Stimulated activated CD8-positive, alpha-beta memory T cell treated with anti-CD3 and anti-CD28 coated beads, Interleukin-15, amount 100 ng/mL, for 48 hours (primary cell): ENCODE results near the gene CLN3.
"Not testable (repeated sequence)": the region's sequence is repeated elsewhere in the genome, so short reads cannot be mapped to it uniquely, and the experiment has no call there.

Experiments used
- DNase-seq, 2 donors: peaks; one replicate each; pipeline ENCODE4 v3.0.0-alpha.2; 2020; ENCODE audit warnings: low read depth in 2 of 2

CLN3 gene

DNA sequence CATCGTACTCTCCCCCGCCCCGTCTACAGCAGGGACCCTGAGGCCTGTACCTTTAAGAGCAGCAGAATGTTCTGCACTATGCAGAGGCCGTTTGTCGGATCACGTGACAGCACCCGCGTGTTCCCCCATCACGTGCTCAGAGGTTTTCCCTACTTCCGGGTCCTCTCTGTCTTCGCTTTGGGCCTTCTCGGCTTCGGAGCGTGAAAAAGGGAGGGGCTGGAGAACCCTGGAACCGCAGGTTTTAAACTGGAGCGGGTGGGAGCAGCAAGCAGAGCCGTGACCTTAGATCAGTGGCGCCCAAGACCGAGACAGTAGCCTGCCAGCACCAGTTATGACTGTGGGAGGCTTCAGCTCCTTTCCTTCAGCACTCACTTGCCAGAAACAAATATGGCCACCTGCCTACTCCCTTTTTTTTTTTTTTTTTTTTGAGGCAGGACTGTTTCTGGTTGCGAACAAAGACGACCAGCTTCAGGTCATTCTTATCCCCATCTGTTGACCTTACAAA, at the start of gene CLN3:
Gene CLN3, minus strand, starts transcription at position 105 of the 505 bp plus-strand sequence. CDS start 315 bp downstream, outside the sequence.
- DNase-seq: peak; percentile 78 to 81

DNA sequence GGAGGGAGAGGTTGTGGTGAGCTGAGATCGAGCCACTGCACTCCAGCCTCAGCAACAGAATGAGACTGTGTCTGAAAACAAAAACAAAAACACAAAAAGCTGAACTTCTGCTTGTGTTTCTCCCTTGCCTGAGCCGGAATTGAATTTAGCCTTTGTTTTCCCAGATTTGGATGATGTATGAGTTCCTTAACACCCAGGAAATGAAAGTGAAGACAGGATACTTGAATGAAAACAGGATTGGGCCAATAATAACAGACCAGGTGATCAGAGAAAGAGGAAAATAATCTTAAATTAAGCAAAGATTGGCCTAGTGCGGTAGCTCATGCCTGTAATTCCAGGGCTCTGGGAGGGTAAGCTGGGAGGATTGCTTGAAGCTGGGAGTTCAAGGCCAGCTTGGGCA, 48.5 kb upstream of the CLN3 start:
- DNase-seq: no peak

DNA sequence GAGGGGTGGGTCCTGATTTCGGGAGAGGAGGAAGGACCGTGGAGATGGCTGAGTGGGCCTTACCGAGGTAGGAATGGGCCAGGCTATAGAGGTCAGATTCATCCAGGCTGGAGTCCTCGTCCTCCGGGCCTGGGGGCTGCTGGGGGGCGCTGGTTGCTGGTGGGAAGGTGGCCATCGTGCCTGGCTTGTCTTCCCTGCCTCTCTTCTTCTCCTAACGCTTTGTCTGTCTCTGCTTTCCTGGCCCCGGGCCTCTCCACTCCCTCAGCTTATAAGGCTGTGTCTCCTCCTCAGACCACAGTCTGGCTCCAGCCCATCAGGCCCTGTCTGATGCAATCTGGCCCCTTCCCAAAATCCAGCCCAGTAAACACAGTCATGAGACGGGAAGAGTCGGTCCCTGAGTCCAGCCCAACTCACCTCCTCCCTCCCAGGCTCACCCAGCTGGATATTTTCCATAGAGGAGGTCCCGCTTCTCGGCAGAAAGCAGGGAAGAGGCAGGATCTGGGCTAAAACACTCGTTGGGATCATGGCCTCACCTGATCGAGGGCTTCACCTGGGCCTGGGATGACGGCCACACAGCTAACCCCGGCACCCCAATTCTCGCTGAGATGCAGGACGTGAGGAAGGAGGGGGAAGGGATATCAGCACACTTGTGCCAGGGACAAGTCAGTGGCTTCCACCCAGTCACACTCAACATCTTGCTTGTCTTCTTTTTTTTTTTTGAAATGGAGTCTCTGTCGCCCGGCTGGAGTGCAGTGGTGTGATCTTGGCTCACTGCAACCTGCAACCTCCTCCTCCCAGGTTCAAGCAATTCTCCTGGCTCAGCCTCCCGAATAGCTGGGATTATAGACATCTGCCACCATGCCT, 47.1 kb upstream of the CLN3 start, which contains the start of gene NUPR1:
Gene NUPR1, minus strand, starts transcription at position 242 of the 864 bp plus-strand sequence. Its CDS starts 67 bp downstream, at position 175.
- DNase-seq: no peak

DNA sequence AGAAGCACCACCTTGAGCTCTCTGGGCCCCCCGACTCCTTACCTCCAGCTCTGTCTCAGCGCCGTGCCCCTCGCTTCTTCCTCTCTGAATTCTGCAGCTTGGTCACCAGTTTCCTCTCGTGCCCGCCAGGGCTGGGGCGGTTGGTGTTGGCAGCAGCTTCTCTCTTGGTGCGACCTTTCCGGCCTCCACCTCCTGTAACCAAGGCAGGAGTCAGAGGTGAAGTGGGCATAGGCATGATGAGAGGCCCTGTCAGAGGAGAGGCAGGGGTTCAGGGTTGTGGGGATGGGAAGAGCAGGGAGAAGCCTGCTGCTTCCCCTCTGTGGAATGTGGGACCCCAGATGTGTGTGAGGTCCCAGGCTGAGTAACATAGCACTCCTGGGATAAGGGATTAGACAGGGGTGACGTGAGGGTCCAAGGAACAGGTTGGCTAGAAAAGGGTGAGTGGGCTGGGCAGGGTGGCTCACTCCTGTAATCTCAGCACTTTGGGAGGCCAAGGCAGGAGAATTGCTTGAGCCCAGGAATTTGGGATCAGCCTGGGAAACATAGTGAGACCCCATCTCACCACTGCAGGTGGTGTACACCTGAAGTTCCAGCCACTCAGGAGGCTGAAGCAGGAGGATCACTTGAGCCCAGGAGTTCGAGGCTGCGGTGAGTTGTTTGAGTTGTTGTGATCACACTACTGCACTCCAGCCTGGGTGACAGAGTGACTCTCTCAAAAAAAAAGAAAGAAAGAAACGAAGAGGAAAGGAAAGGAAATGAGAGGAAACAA, 46.3 kb upstream of the CLN3 start:
- DNase-seq: no peak

DNA sequence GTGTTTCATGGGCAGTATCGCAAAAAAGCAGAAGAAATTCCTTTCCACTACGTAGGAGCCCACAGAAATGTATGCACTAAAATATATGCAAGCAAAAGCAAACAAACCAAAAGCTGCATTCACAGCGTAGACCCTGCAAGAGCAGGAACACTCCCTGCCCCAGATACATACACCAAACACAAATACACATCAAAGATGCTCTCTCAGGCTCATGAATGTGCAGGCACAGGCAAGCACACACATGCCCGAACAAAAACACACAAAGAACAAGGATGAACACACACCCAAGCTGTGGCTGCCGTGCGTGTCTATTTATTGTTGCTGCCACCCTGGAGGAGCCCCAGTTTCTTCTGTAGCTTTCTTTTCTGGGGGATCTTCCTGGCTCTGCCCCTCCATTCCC, 45.2 kb upstream of the CLN3 start:
- DNase-seq: no peak

DNA sequence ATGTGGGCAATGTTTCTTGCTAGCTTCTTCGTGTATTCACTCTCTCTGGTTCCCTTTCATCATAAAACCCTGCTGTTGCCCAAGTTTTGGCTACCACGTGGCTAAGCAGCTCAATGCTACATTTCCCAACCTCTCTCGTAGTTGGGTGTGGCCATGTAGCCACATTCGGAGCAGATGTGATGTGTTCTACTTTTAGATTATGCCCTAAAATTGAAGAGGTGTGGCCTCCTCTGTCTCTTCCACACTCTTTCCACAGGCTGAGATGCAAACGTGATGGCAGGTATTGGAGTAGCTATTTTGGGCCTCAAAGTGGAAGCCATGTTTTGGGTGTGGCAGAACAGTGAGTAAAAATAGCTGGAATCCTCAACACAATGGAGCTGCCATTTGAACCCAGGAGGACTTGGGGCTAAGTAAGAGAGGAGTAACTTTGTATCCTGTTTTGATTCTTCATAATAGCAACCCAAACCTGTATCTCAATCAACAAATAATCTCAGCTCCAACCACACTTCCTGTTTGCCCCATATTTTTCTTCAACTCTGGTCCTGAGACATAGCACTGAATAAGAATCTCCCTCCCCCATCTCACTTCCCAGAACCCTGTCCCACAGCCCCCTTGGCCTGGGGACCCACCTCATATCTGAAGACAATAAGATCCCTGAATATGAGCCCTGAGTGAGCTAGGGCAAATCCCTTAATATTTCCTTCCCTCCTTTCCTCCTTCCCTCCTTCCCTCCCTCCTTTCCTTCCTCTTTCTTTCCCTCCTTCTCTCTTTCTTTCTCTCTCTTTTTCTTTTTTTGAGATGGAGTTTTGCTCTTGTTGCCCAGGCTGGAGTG, 42.9 kb upstream of the CLN3 start:
- DNase-seq: no peak

DNA sequence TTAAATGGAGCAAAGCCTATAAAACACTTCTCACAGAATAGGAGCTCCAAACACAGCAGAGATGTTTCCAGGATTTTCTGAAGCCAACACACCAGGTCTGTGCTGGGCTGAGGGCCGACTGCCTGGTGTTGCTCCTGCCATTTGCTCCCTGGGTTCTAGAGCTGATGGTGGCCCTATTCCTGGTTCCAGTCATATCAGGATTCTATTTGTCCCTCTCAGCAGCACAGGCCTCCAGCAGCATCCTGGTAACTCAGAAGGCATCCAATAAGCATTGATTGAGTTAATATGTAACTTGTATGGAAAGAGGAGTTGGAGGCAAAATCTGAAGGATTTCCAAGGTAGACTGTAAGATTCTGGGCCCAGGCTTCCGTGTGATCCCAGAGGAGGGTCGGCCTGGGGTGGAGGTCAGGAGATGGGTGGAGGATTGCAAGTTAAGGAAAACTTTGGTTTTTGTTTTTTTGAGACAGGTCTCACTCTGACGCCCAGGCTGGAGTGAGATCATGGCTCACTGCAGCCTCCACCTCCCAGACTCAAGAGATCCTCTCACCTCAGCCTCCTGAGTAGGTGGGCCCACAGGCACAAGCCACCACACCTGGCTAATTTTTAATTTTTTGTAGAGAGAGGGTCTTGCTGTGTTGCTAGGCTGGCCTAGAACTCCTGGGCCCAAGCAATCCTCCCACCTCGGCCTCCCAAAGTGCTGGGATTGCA, 41.2 kb upstream of the CLN3 start:
- DNase-seq: no peak

DNA sequence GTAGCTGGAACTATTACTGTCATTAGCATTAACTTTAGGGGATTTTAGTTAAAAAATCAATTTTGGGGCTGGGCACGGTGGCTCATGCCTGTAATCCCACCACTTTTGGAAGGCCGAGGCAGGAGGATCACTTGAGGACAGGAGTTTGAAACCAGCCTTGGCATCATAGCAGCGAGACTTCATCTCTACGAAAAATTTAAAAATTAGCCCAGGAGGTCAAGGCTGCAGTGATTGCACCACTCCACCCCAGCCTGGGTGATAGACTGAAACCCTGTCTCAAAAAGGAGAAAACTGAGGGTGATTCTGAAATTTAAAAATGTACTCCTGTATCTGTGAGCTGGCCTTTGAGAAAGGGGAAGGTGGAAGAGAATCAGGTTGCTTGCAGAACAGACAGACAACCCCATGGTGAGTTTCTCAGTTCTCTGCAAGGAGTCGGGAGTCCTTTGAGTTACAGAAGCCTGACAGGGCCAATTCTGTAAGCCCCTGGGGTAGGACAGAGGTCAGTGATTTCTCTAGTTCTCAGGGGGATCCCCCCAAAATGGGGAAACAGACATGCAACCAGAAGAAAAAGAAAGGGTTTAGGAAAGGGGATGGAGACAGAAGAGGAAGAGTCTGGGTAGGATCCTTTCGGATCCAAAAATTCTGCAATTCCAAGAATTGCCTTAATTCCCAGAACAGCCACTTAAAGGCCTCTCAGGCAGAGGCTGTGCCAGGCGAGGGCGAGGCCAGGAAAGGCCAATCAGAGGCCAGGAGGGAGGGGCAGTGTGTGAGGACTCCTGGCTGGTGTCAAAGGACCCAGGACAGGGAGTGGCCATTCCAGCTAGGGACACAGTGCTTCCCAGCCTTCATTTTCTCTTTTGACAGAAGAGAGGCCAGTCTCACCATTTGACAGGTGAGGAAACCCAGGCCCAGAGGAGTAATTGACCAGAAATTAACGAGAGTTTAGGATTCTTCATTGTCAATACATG, 40.2 kb upstream of the CLN3 start:
- DNase-seq: no peak

DNA sequence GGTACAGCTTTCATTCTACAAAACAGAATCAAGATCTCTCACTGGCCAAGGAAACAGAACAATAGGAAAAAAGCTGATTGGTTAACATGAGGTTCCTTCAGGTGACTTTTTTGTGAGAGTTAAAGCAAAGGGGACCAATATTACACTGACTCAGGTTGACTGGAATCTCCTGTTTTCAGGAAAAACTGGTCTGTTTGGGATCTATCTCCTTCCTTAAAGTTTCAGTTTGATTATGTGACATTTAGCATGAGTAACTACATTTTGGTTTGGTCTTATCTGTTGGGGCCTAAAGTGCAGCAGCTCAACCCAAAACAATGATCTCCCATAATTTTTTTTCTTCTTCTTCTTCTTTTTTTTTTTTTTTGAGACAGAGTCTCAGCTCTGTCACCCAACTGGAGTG, 37.2 kb upstream of the CLN3 start:
- DNase-seq: no peak

DNA sequence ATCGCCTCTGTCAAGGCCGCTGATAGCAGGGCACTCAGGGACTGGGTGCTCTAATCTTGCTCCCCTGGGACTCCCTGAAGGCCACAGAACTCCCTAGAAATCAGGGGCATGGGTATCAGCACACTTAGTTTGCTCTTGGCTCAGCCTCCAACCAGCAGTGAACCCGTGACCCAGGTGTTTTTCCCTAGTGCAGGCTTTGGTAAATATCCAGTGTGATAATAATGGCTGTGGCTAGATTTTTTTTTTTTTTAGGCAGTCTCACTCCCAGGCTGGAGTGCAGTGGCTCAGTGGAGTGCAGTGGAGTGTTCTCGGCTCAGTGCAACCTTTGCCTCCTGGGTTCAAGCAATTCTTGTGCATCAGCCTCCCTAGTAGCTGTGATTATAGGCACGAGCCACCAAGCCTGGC, 36.6 kb upstream of the CLN3 start:
- DNase-seq: no peak

DNA sequence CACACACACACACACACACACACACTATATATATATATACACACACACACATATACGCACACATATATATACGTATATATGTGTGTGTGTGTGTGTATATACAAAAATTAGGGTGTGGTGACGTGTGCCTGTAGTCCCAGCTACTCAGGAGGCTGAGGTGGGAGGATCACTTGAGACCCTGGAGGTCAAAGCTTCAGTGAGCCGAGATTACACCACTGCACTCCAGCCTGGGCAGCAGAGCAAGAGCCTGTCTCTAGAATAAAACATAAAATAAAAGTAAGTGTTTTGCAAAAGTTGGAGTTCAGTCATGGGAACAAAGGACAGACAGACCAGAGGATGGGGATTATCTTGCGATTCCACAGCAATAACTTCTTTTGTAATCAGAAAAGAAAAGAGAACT, 36.1 kb upstream of the CLN3 start:
- no peak for DNase-seq

DNA sequence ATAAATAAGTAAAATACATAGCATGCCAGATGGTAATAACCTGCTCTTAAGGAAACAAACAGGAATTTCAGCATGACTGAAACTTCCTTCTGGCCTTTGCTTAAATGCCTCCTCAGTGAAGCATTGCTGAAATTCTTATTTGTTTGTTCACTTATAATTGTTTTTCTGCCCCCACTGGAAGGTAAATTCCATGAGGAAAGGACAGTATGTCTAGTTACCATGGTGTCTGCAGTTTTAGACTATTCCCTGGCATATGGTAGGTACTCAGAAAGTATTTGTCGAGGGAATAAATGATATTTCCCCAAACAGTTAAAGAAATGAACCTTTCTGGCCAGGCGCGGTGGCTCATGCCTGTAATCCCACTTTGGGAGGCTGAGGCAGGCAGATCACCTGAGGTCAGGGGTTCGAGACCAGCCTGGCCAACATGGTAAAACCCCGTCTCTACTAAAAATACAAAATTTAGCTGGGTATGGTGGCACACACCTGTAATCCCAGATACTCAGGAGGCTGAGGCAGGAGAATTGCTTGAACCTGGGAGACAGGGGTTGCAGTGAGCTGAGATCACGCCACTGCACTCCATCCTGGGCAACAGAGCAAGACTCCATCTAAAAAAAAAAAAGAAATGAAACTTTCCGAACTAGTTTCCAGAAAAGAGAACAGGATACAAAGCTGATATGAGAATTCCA, 35.4 kb upstream of the CLN3 start:
- DNase-seq: not testable (repeated sequence)

DNA sequence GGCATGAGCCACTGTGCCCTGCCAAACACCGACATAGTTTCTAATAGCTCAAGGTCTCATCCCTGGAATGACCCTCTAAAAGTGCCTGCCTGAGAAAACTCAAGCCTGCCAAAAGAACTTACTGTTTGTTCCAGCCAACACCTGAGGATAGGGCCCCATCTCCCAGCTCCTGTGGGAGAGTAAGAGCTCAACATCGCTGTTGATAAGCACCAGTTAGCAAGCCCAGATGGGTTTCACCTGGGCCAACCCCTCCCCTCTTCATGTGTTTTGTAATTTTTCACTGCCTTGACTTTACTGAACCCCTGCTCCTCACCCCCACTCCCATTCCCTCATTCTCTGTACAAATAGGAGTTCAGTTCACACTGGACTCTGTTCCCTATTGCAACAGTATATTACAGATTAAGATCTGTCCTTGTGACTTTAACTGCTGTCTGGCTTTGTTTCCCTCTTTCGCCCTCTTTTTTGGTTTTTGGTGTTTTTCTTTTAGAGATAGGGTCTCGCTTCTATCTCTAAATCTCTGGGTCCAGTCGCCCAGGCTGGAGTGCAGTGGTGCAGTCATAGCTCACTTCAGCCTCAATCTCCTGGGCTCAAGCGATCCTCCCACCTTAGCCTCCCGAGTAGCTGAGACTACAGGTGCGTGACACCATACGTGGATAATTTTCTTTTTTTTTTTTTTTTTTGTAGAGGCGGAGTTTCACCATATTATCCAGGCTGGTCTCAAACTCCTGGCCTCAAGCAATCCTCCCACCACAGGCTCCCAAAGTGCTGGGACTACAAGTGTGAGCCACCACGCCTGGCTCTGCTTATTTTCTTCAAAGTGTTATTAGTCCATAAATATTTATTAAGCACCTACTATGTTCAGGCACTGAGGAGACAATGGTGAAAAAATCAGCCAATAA, 34.6 kb upstream of the CLN3 start:
- DNase-seq: no peak

DNA sequence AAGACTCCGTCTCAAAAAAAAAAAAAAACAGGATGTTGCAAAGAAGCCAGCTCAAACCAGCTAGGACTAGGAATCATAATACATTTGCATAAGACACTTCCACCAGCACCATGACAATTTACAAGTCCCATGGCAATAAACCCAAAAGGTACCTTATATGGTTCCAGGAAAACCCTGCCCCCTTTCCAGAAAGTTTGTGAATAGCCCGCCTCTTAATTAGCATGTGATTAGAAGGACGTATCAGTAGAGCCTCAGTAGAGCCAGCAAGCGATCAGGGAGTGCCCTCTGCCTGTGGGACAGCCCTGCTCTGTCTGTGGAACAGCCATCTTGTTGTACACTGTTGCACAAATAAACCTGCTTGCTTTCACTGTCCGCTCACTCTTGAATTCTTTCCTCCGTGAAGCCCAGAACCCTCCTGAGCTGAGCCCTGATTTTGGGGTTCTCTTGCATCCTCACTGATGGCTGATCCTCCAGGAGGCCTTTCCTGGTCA, 32.9 kb upstream of the CLN3 start:
- DNase-seq: no peak

DNA sequence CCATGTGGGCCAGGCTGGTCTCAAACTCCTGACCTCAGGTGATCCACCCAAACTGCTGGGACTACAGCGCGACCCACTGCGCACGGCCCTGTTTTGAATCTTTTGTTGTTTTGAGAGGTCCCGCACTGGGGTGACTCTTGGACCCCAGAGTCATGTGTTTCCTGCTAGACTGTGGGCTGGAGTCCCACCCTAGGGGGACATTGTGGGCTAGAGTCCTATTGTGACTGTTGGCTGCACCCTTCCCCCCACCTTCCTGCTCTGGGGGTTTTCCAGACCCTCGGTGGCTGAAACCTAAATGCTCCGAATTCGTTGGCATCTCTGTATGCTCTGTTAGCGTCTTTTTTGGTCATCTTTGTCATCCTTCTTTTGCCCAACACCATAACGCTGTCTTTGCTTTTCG, 30.9 kb upstream of the CLN3 start:
- DNase-seq: no peak

DNA sequence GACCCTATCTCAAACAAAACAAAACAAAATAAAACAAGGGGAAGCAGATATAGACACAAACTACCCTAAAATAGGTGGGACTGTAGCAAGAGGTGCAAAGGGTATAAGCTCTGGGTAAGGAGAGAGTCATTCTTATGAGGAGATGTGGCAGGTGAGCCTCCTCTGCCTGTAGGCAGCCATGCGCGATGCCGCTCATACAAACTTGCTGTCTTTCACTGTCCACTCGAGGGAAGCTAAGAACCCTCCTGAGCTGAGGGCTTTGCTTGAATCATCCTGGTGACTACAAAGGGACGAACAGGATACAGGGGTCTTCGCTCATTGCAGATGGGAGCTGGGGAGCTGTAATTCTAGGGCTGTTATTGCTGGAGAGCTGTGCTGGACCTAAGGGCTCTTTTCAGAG, 29.6 kb upstream of the CLN3 start:
- DNase-seq: no peak

DNA sequence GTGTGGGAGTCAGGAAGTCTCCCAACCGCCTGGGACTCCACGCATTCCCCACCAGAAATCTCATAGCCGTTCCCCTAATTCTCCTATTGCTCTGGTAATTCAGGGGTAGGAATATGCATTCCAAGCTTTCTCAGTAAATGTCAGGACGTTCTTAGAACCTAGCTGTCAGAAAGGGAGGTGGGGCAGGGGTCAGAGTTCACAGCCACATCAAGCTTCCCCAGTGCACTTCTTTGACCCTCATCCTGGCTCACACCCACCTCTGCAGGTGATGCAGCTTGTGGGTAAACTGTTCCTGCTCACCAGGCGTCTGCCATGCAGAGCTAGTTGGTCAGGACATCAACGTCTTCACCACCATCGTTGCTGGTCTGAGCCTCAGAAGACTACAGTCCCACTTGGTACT, 28.8 kb upstream of the CLN3 start:
- DNase-seq: no peak

DNA sequence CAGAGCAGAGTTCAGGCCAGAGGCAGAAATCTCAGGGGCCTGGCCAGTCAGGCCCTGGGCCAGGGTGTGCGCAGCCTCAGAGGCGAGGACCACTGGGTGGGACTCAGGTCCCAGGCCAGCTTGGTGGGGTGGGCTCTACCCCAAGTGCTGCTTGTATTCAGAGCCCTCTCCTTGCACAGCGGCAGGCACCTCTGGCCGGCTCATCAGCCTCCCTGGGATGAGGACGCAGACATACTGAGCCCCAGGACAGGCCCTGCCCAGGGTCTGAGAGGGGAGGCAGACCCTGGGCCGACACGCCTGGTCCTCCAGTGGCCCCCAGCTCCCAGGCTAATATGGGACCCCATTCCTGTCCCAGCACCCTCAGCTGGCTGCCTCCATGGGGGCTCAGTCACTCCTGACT, 22.4 kb upstream of the CLN3 start:
- DNase-seq: no peak
